Caco-2 (cell line): ENCODE results near the gene HOXA11. TPM values are rescaled to one million over a fixed set of nuclear protein-coding genes. Genes with fewer than 3 reads are reported as not detected.

Experiments
- BruUV-seq: library from RNA; stranded (reverse); fragments of 400-500 nt; replicated peaks from 2 replicates; lab custom pipeline; 2021; lab: Mats Ljungman, UMichigan
- CTCF ChIA-PET: fragments of 300-600 bp; sonication (Branson Sonifier 250); formaldehyde crosslinking; loops from one replicate; lab custom pipeline; 2022; ENCODE audit warnings: antibody characterized with exemption; lab: Charles Lee
- POLR2A ChIA-PET: fragments of 300-600 bp; sonication (Branson Sonifier 250); formaldehyde crosslinking; loops from one replicate; lab custom pipeline; 2022; ENCODE audit warnings: antibody characterized with exemption; lab: Charles Lee
- DNase-seq, 2 experiments: peaks; one replicate each; pipeline versions ENCODE4 v3.0.0 to v3.0.0-alpha.2; 2020 to 2022
- H3K27me3 ChIP-seq: replicated peaks from 2 replicates; pipeline ENCODE4 v1.6.0; 2011; ENCODE audit warnings: low read length; ENCODE audit not compliant: control insufficient read depth, insufficient read depth
- H3K36me3 ChIP-seq: 2 replicates; pipeline ENCODE4 v1.5.1; 2011; ENCODE audit warnings: low read length; ENCODE audit not compliant: control insufficient read depth, insufficient read depth
- H3K4me1 ChIP-seq: fragments of 250-450 bp; sonication (Bioruptor Pico); 2 replicates; pipeline ENCODE4 v1.5.1; 2020; ENCODE audit warnings: mild to moderate bottlenecking
- H3K4me3 ChIP-seq: 2 replicates; pipeline ENCODE4 v1.5.1; 2011; ENCODE audit warnings: low read depth, mild to moderate bottlenecking, control low read depth, low read length
- H3K9me3 ChIP-seq: fragments of 250-450 bp; sonication (Bioruptor Pico); 2 replicates; pipeline ENCODE4 v1.5.1; 2020; ENCODE audit warnings: mild to moderate bottlenecking, moderate library complexity
- H3K27ac Mint-ChIP-seq: one replicate; pipeline ENCODE4 v1.8.0; 2022; ENCODE audit warnings: mixed read lengths; ENCODE audit not compliant: unreplicated experiment
- H3K27me3 Mint-ChIP-seq: one replicate; pipeline ENCODE4 v1.8.0; 2022; ENCODE audit warnings: mixed read lengths; ENCODE audit not compliant: insufficient read depth, unreplicated experiment
- H3K36me3 Mint-ChIP-seq: one replicate; pipeline ENCODE4 v1.8.0; 2022; ENCODE audit warnings: mild to moderate bottlenecking, mixed read lengths; ENCODE audit not compliant: insufficient read depth, unreplicated experiment
- H3K4me1 Mint-ChIP-seq: one replicate; pipeline ENCODE4 v1.8.0; 2022; ENCODE audit warnings: low read depth, mixed read lengths; ENCODE audit not compliant: unreplicated experiment
- H3K4me3 Mint-ChIP-seq: one replicate; pipeline ENCODE4 v1.8.0; 2022; ENCODE audit warnings: mild to moderate bottlenecking, moderate library complexity, mixed read lengths; ENCODE audit not compliant: unreplicated experiment
- H3K9me3 Mint-ChIP-seq: one replicate; pipeline ENCODE4 v1.8.0; 2022; ENCODE audit warnings: mixed read lengths; ENCODE audit not compliant: unreplicated experiment
- intact Hi-C: fragments of 100-400 bp; cut with micrococcal nuclease; formaldehyde crosslinking; loops from one replicate; pipeline ENCODE4 v1.10.0; 2022; ENCODE audit not compliant: unreplicated experiment
- total RNA-seq: library from RNA; stranded (reverse); gene quantifications from 2 replicates; pipeline ENCODE4 v1.2.3, GENCODE V29; 2022
- TF ChIP-seq, protein P1 (sequence below), 2 experiments: fragments of 200-600 bp in 1 of 2; IDR thresholded peaks; 1 replicate in 1 of 2; 2 replicates in 1 of 2; pipeline versions ENCODE4 v1.5.1 to v1.8.0; 2011 to 2022; ENCODE audit warnings: antibody characterized with exemption in 1 of 2, control low read depth in 1 of 2, inconsistent platforms in 1 of 2, low read depth in 1 of 2, low read length in 1 of 2, mild to moderate bottlenecking in 1 of 2, moderate library complexity in 1 of 2; ENCODE audit not compliant: insufficient read depth in 1 of 2, severe bottlenecking in 1 of 2, unreplicated experiment in 1 of 2

The HOXA11 gene
- total RNA-seq, 1 experiment from 2014 or later: 0.73 TPM

DNA sequence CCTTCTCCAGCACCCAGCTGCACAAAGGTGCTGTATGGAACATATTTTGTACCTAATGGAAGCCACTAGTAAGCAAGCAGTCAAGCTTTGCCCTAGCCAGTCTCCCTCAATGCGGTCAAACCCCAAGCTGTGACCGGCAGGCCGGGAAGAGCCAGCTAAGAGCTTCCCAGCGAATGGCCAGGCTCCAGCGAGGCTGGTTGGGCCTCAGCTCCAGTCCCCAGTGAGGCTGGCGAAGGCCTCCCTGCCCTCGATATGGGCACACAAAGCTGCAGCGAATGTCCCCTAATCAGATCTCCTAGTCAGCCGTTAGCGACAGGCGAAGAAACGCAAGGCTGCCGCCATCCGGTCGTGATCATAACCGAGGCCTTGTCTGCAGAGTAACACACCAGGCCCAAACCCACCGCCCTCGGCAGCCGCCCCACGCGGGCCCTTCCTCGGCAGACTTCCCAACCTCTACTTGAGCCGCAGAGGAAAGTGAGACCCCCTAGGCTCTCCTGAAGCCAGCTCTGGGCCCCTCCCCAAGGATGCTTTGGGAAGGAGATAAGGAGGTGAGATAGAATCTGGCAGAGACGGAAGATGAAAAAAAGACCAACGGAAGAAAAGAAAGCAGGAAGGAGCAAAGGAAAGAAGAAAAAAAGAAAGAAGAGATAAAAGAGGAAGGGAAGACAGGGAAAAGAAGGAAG is 16.6 kb downstream of the HOXA11 start:
- POLR2A ChIA-PET: no interaction called here
- H3K27ac Mint-ChIP-seq: no peak overlapping the region
- intact Hi-C loops: loop anchor here (10.0 kb wide), 1 partner anchor 964 kb away; the partner anchor contains the start of genes CBX3 and HNRNPA2B1

DNA sequence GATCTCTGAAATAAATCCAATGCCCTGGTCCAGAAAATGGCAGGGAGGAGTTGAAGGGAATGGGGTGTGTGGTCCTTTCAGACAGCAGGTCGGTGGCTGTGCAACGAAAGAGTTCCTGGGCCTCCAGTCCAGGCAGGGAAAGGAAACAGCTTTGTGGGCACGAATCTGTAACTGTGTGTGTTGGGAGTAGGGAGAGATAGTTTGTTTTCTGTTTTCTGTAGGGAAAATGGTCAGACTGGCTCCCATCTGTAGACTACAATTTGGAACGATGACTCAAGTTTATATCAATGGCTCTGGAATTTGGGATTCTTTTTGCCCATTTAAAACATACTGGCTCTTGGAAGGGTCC is 17.1 kb downstream of the HOXA11 start:
- Mint-ChIP-seq H3K4me1 (peaks cover 17% of the 10 kb centered on the region), H3K36me3 (peaks cover 21% of the 10 kb centered on the region), H3K4me3 (no peak overlapping the region), H3K9me3 (no peaks in the 10 kb centered on the region), H3K27ac (no peak overlapping the region), H3K27me3 (no peaks in the 10 kb centered on the region)
- Histone ChIP-seq H3K4me1 (peaks cover 9% of the 10 kb centered on the region; the same call in 1 of the 2 replicates), H3K4me3 (no peak overlapping the region), H3K27me3 (no peaks in the 10 kb centered on the region), H3K36me3 (no peaks in the 10 kb centered on the region), H3K9me3 (no peaks in the 10 kb centered on the region)
- intact Hi-C loops: loop anchor here (10.0 kb wide), 1 partner anchor 963 kb away; the partner anchor contains the start of genes CBX3 and HNRNPA2B1
- BruUV-seq: no TSS peak
- ChIA-PET CTCF (no interaction called here), POLR2A (no interaction called here)
- no peak for DNase-seq
- TF ChIP-seq, protein P1, sequence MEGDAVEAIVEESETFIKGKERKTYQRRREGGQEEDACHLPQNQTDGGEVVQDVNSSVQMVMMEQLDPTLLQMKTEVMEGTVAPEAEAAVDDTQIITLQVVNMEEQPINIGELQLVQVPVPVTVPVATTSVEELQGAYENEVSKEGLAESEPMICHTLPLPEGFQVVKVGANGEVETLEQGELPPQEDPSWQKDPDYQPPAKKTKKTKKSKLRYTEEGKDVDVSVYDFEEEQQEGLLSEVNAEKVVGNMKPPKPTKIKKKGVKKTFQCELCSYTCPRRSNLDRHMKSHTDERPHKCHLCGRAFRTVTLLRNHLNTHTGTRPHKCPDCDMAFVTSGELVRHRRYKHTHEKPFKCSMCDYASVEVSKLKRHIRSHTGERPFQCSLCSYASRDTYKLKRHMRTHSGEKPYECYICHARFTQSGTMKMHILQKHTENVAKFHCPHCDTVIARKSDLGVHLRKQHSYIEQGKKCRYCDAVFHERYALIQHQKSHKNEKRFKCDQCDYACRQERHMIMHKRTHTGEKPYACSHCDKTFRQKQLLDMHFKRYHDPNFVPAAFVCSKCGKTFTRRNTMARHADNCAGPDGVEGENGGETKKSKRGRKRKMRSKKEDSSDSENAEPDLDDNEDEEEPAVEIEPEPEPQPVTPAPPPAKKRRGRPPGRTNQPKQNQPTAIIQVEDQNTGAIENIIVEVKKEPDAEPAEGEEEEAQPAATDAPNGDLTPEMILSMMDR (IDR thresholded peaks at IDR 0.05; ENCODE audit: insufficient read depth in 1 of 2, low read depth in 1 of 2, low read length in 1 of 2, severe bottlenecking in 1 of 2, unreplicated experiment in 1 of 2): no peak

More for the DNA sequence above, 16.6 kb downstream of the HOXA11 start:
- H3K27me3 Mint-ChIP-seq: no peaks in the 10 kb centered on the region
- H3K9me3 Mint-ChIP-seq: no peaks in the 10 kb centered on the region
- no peaks in the 10 kb centered on the region for H3K36me3 ChIP-seq
- H3K4me1 Mint-ChIP-seq: peaks cover 17% of the 10 kb centered on the region
- H3K4me3 Mint-ChIP-seq: peak overlapping the region; percentile 90
- H3K9me3 ChIP-seq: no peaks in the 10 kb centered on the region
- DNase-seq: no peak
- peaks cover 21% of the 10 kb centered on the region for H3K36me3 Mint-ChIP-seq
- BruUV-seq: no TSS peak
- TF ChIP-seq, protein P1 (IDR thresholded peaks at IDR 0.05; ENCODE audit: insufficient read depth in 1 of 2, low read depth in 1 of 2, low read length in 1 of 2, severe bottlenecking in 1 of 2, unreplicated experiment in 1 of 2): no peak
- H3K27me3 ChIP-seq: no peaks in the 10 kb centered on the region
- CTCF ChIA-PET: interaction anchor here (2.8 kb wide), 1 partner anchor 11 kb away, joined by 12 read pairs; no protein-coding TSS in a partner anchor
- no peak overlapping the region for H3K4me3 ChIP-seq
- H3K4me1 ChIP-seq: peaks cover 9% of the 10 kb centered on the region; the same call in 1 of the 2 replicates

DNA sequence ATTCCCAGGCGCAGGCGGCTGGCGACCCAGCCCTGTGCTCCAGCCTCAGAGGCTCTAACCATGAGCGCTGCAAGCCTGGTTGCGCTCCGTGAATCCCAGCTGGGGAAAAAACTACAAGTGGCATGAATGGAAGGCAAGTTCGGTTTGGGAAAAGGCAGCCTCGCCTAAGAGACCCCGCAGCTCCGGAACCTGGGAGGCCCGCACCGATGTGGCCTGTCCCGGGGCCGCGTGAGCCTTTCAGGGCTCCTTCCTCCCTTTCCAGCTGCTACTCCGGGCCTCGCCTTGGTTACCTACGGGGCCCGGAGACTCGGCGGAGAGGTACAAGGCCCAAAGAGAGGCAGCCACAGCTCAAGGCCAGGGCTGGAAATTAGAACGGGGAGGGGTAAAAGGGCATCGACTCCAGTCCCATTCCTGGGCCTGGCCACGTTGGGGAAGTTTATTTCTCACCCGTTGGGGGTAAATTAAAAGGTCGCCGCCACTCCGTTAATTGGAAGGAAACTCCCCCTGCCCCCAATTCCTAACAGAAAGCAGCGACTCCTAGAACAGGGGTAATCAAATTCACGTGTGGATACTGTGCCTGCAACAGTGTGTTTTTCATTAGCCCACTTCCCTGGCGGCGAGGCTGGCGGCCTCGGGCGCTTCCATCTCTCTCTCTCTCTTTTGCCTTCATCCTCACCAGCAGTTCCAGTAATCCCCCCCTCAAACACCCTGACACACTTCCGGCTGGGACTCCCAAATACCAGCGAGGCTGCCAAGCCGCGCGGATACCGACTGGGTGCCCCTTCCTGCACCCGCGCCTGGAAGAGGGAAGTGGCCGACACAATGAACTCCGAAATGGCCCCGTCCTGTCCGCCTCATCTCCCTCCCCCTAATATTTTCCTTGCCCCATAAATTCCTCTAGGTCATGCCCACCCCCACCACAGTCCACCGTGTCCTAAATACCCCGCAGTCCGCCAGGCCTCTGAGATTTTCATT is 18.2 kb downstream of the HOXA11 start:
- DNase-seq: no peak
- H3K27ac Mint-ChIP-seq: no peak overlapping the region
- Histone ChIP-seq H3K4me3 (peak overlapping the region; percentile 66), H3K36me3 (no peaks in the 10 kb centered on the region), H3K4me1 (peaks cover 5% of the 10 kb centered on the region; the same call in 1 of the 2 replicates), H3K27me3 (no peaks in the 10 kb centered on the region), H3K9me3 (no peaks in the 10 kb centered on the region)
- ChIA-PET POLR2A (no interaction called here), CTCF (no interaction called here)
- H3K9me3 Mint-ChIP-seq: no peaks in the 10 kb centered on the region
- intact Hi-C loops: loop anchor here (10.0 kb wide), 1 partner anchor 962 kb away; the partner anchor contains the start of genes CBX3 and HNRNPA2B1
- TF ChIP-seq, protein P1 (IDR thresholded peaks at IDR 0.05; ENCODE audit: insufficient read depth in 1 of 2, low read depth in 1 of 2, low read length in 1 of 2, severe bottlenecking in 1 of 2, unreplicated experiment in 1 of 2): no peak
- peaks cover 12% of the 10 kb centered on the region for H3K4me1 Mint-ChIP-seq
- peaks cover 16% of the 10 kb centered on the region for H3K36me3 Mint-ChIP-seq
- no peaks in the 10 kb centered on the region for H3K27me3 Mint-ChIP-seq
- peak overlapping the region; percentile 78 for H3K4me3 Mint-ChIP-seq
- no TSS peak for BruUV-seq
